OCI-LY7 (cell line): Measurements from ENCODE around the gene SLC26A9. TPM values are rescaled to one million over a fixed set of nuclear protein-coding genes. Genes with fewer than 3 reads are reported as not detected.
"Not testable (repeated sequence)": the region's sequence is repeated elsewhere in the genome, so short reads cannot be mapped to it uniquely, and the experiment has no call there.

Experiments used
- BruUV-seq: library from RNA; stranded (reverse); fragments of 400-500 nt; replicated peaks from 2 replicates; lab custom pipeline; 2021; lab: Mats Ljungman, UMichigan
- CTCF ChIA-PET: fragments of 300-600 bp; sonication (Branson Sonifier 250); formaldehyde crosslinking; loops from one replicate; lab custom pipeline; 2022; ENCODE audit warnings: antibody characterized with exemption; ENCODE audit not compliant: unreplicated experiment; lab: Charles Lee
- POLR2A ChIA-PET: fragments of 300-600 bp; sonication (Branson Sonifier 250); formaldehyde crosslinking; loops from one replicate; lab custom pipeline; 2022; ENCODE audit warnings: antibody characterized with exemption; lab: Charles Lee
- DNase-seq: peaks from one replicate; pipeline ENCODE4 v3.0.0-alpha.2; 2015; ENCODE audit warnings: low spot score
- H2AFZ ChIP-seq: fragments of 200-600 bp; sonication (generic), shearing (Covaris generic); 2 replicates; pipeline ENCODE4 v1.6.1; 2014; ENCODE audit warnings: mild to moderate bottlenecking, antibody characterized with exemption, low read length, moderate library complexity
- H3K27ac ChIP-seq: fragments of 200-600 bp; sonication (generic); 2 replicates; pipeline ENCODE4 v1.5.1; 2014; ENCODE audit warnings: mixed run types, low read depth, mild to moderate bottlenecking, moderate library complexity, low read length, inconsistent platforms; ENCODE audit not compliant: poor library complexity, severe bottlenecking
- H3K36me3 ChIP-seq: fragments of 200-600 bp; sonication (generic); 2 replicates; pipeline ENCODE4 v1.6.1; 2014; ENCODE audit warnings: mild to moderate bottlenecking, antibody characterized with exemption, low read length, moderate library complexity, mixed read lengths; ENCODE audit not compliant: insufficient read depth
- H3K4me1 ChIP-seq: fragments of 200-600 bp; sonication (generic); 2 replicates; pipeline ENCODE4 v1.5.1; 2014; ENCODE audit warnings: mild to moderate bottlenecking, low read length; ENCODE audit not compliant: insufficient read depth, poor library complexity, severe bottlenecking
- H3K4me2 ChIP-seq: fragments of 200-600 bp; sonication (generic); 2 replicates; pipeline ENCODE4 v1.6.1; 2014; ENCODE audit warnings: mild to moderate bottlenecking, low read length
- H3K4me3 ChIP-seq: fragments of 200-600 bp; sonication (generic); 2 replicates; pipeline ENCODE4 v1.5.1; 2014; ENCODE audit warnings: mild to moderate bottlenecking, low read depth, low read length; ENCODE audit not compliant: poor library complexity, severe bottlenecking
- H3K79me2 ChIP-seq: fragments of 200-600 bp; sonication (generic); 2 replicates; pipeline ENCODE4 v1.6.1; 2016; ENCODE audit warnings: low read depth, mild to moderate bottlenecking, low read length, moderate library complexity, mixed read lengths; ENCODE audit not compliant: insufficient read depth
- H3K9me2 ChIP-seq: fragments of 200-600 bp; sonication (generic); 2 replicates; pipeline ENCODE4 v1.6.1; 2016; ENCODE audit warnings: mild to moderate bottlenecking, low read length, mixed read lengths; ENCODE audit not compliant: insufficient read depth
- H3K9me3 ChIP-seq: fragments of 200-600 bp; sonication (generic); 2 replicates; pipeline ENCODE4 v1.6.1; 2014; ENCODE audit warnings: mild to moderate bottlenecking, mixed run types, low read length, mixed read lengths
- H4K20me1 ChIP-seq: fragments of 200-600 bp; sonication (generic); 2 replicates; pipeline ENCODE4 v1.6.1; 2014; ENCODE audit warnings: mild to moderate bottlenecking, antibody characterized with exemption, low read length, moderate library complexity, mixed read lengths; ENCODE audit not compliant: insufficient read depth
- CTCF ChIP-seq: fragments of 200-600 bp; sonication (generic); conservative IDR thresholded peaks from 2 replicates; pipeline ENCODE4 v1.5.1; 2014; ENCODE audit warnings: mild to moderate bottlenecking, antibody characterized with exemption, low read length, moderate library complexity, mixed read lengths
- EZH2phosphoT487 ChIP-seq: fragments of 200-600 bp; sonication (generic); IDR thresholded peaks from 2 replicates; pipeline ENCODE4 v1.6.1; 2018; ENCODE audit warnings: low read depth, borderline replicate concordance, mild to moderate bottlenecking, mixed run types, antibody characterized with exemption, low read length, moderate library complexity, mixed read lengths
- intact Hi-C: fragments of 100-400 bp; cut with micrococcal nuclease; formaldehyde crosslinking; loops from one replicate; pipeline ENCODE4 v1.10.0; 2022; ENCODE audit not compliant: unreplicated experiment
- total RNA-seq, 2 experiments: library from RNA; depleted of rRNA in 1 of 2; stranded (reverse); fragments of >200 nt in 1 of 2; shearing (Covaris generic) in 1 of 2; gene quantifications; 2 replicates each; pipeline ENCODE4 v1.2.3, GENCODE V29; 2014 to 2022

The SLC26A9 gene
- total RNA-seq, 2 experiments from 2014 or later, result not detected

GRCh38 chr1:205914155-205914507 is 29.1 kb downstream of the SLC26A9 start:
- H3K4me2 ChIP-seq, result no peak overlapping the region
- no peak overlapping the region for H3K4me3 ChIP-seq
- CTCF ChIA-PET, result interaction anchor here (0.5 kb wide), 1 partner anchor 44 kb away, joined by 3 read pairs; no protein-coding TSS in a partner anchor
- intact Hi-C loops, result no loop called here
- no peaks in the 10 kb centered on the region for H3K9me3 ChIP-seq
- no peaks in the 10 kb centered on the region for H3K4me1 ChIP-seq
- H2AFZ ChIP-seq, result no peak overlapping the region
- DNase-seq, result no peak
- BruUV-seq, result no TSS peak
- POLR2A ChIA-PET, result interaction anchor here (0.5 kb wide), 1 partner anchor 30 kb away, joined by 3 read pairs; no protein-coding TSS in a partner anchor
- H3K9me2 ChIP-seq, result no peaks in the 10 kb centered on the region
- no peaks in the 10 kb centered on the region for H4K20me1 ChIP-seq
- H3K36me3 ChIP-seq, result no peaks in the 10 kb centered on the region
- H3K79me2 ChIP-seq, result no peaks in the 10 kb centered on the region
- H3K27ac ChIP-seq, result no peak overlapping the region
- no peak for TF ChIP-seq CTCF
- TF ChIP-seq EZH2phosphoT487, result no peak

GRCh38 chr1:205913451-205914154 is 29.7 kb downstream of the SLC26A9 start:
- Histone ChIP-seq H2AFZ (no peak overlapping the region), H3K79me2 (no peaks in the 10 kb centered on the region), H3K4me1 (no peaks in the 10 kb centered on the region), H3K4me2 (no peak overlapping the region), H3K9me2 (no peaks in the 10 kb centered on the region), H3K27ac (no peak overlapping the region), H4K20me1 (no peaks in the 10 kb centered on the region), H3K9me3 (no peaks in the 10 kb centered on the region), H3K36me3 (no peaks in the 10 kb centered on the region), H3K4me3 (no peak overlapping the region)
- ChIA-PET POLR2A (interaction anchor here (0.5 kb wide), 1 partner anchor 30 kb away, joined by 3 read pairs; no protein-coding TSS in a partner anchor), CTCF (no interaction called here)
- no peak for TF ChIP-seq EZH2phosphoT487
- TF ChIP-seq CTCF, result no peak
- no peak for DNase-seq
- BruUV-seq, result no TSS peak
- intact Hi-C loops, result no loop called here

GRCh38 chr1:205907794-205908193 is 35.5 kb downstream of the SLC26A9 start:
- ChIA-PET POLR2A (interaction anchor here (0.6 kb wide), 1 partner anchor 144 kb away, joined by 3 read pairs; no protein-coding TSS in a partner anchor), CTCF (interaction anchor here (0.6 kb wide), 1 partner anchor 116 kb away, joined by 4 read pairs; no protein-coding TSS in a partner anchor)
- DNase-seq, result peak; percentile 10
- Histone ChIP-seq H3K4me3 (no peak overlapping the region), H3K79me2 (no peaks in the 10 kb centered on the region), H3K9me2 (no peaks in the 10 kb centered on the region), H3K4me2 (no peak overlapping the region), H2AFZ (no peak overlapping the region), H4K20me1 (no peaks in the 10 kb centered on the region), H3K27ac (no peak overlapping the region), H3K36me3 (no peaks in the 10 kb centered on the region), H3K9me3 (no peaks in the 10 kb centered on the region), H3K4me1 (no peaks in the 10 kb centered on the region)
- BruUV-seq, result no TSS peak
- intact Hi-C loops, result loop anchor here (1.0 kb wide), 1 partner anchor 116 kb away; no protein-coding TSS in a partner anchor
- no peak for TF ChIP-seq EZH2phosphoT487
- peak; percentile 70 for TF ChIP-seq CTCF

GRCh38 chr1:205905095-205905494 is 38.2 kb downstream of the SLC26A9 start:
- H2AFZ ChIP-seq, POLR2A ChIA-PET, H3K36me3 ChIP-seq, H3K4me1 ChIP-seq, DNase-seq, intact Hi-C loops, H3K79me2 ChIP-seq, H3K9me3 ChIP-seq, BruUV-seq, CTCF ChIA-PET, H3K4me2 ChIP-seq, H3K27ac ChIP-seq, H3K9me2 ChIP-seq, H3K4me3 ChIP-seq, H4K20me1 ChIP-seq: not testable (repeated sequence)
